Lung (tissue), 12 donors: ENCODE measurements around the gene TEX29. TPM values are rescaled to one million over a fixed set of nuclear protein-coding genes. Genes with fewer than 3 reads are reported as not detected.

Experiments
- ATAC-seq: fragments of 200-7000 bp; cut with Tn5 transposase; one replicate; pipeline ENCODE4 v1.9.1; 2020; ENCODE audit warnings: moderate number of reproducible peaks; ENCODE audit not compliant: insufficient read depth, low FRiP score
- DNase-seq, 3 donors: peaks; one replicate each; pipeline ENCODE4 v3.0.0-alpha.2; 2013 to 2017
- H3K27ac ChIP-seq, 2 donors: one replicate each; pipeline ENCODE4 v1.5.1; 2013; ENCODE audit warnings: mild to moderate bottlenecking in 2 of 2, moderate library complexity in 2 of 2, control low read depth in 1 of 2, inconsistent platforms in 1 of 2, low read depth in 1 of 2, low read length in 1 of 2
- H3K27me3 ChIP-seq, 3 donors: one replicate each; pipeline ENCODE4 v1.5.1; 2013; ENCODE audit warnings: low read length in 2 of 3; ENCODE audit not compliant: control insufficient read depth in 3 of 3, insufficient read depth in 3 of 3
- H3K36me3 ChIP-seq, 4 donors: one replicate each; pipeline ENCODE4 v1.5.1; 2013; ENCODE audit warnings: low read length in 4 of 4, mild to moderate bottlenecking in 1 of 4, moderate library complexity in 1 of 4; ENCODE audit not compliant: control insufficient read depth in 4 of 4, insufficient read depth in 4 of 4
- H3K4me1 ChIP-seq, 5 donors: one replicate each; pipeline ENCODE4 v1.5.1; 2013; ENCODE audit warnings: low read length in 5 of 5, mild to moderate bottlenecking in 2 of 5, moderate library complexity in 1 of 5; ENCODE audit not compliant: control insufficient read depth in 5 of 5, insufficient read depth in 5 of 5
- H3K4me3 ChIP-seq: one replicate; pipeline ENCODE4 v1.5.1; 2013; ENCODE audit warnings: mild to moderate bottlenecking, control low read depth, moderate library complexity
- H3K9ac ChIP-seq, 2 donors: one replicate each; pipeline ENCODE4 v1.5.1; 2013; ENCODE audit warnings: low read length in 2 of 2, control low read depth in 1 of 2; ENCODE audit not compliant: insufficient read depth in 1 of 2
- H3K9me3 ChIP-seq, 4 donors: one replicate each; pipeline ENCODE4 v1.5.1; 2013; ENCODE audit warnings: low read length in 3 of 4, mild to moderate bottlenecking in 1 of 4, moderate library complexity in 1 of 4; ENCODE audit not compliant: control insufficient read depth in 4 of 4, insufficient read depth in 3 of 4
- CTCF ChIP-seq: IDR thresholded peaks from 2 replicates; pipeline ENCODE4 v1.5.1; 2012; ENCODE audit warnings: mild to moderate bottlenecking; ENCODE audit errors: control extremely low read depth, extremely low read depth
- WGBS, 2 donors: extraction: QIAGEN DNeasy Blood & Tissue Kit; methylation state at CpG; one replicate each; pipeline ENCODE4 v1.1.7; 2013; 5-methylcytosine and 5-hydroxymethylcytosine counted together
- polyA plus RNA-seq, 2 donors: library from polyadenylated mRNA; stranded (reverse); fragments of 200-250 nt; gene quantifications; one replicate each; pipeline ENCODE4 v1.2.1, GENCODE V29; 2013
- total RNA-seq, 2 donors: library from RNA; depleted of rRNA in 1 of 2; stranded (reverse); fragments of >200 nt in 1 of 2; gene quantifications; one replicate each; pipeline ENCODE4 v1.2.1, GENCODE V29; 2014 to 2021
- donor health status: control.
- donor health status: control.
- donor health status: Bipolar disorder and iron deficiency.
- donor health status: healthy.
- donor health status: DM: yes; HTN: yes; CAD: no.

The TEX29 gene
- total and polyA plus RNA-seq, 4 donors: 0.19 to 0.79 (median 0.25) TPM; not detected in 1

GRCh38 chr13:111286749-111287148 is 33.7 kb upstream of the TEX29 start:
- Histone ChIP-seq H3K4me1 (peaks cover 0 to 11% (median 2%) of the 10 kb centered on the region in 5 donors), H3K27me3 (no peaks in the 10 kb centered on the region), H3K27ac (no peak overlapping the region), H3K9ac (no peak overlapping the region), H3K36me3 (peaks cover 24 to 51% (median 46%) of the 10 kb centered on the region in 4 donors), H3K9me3 (no peaks in the 10 kb centered on the region), H3K4me3 (no peak overlapping the region)
- TF ChIP-seq CTCF: no peak
- no peak for ATAC-seq
- 96 to 97% methylated on average over 7 of the region's 7 CpGs for WGBS, 2 donors
- DNase-seq: no peak

- no peak overlapping the region for H3K27ac ChIP-seq
- H3K4me3 ChIP-seq: no peak overlapping the region
- peaks cover 27 to 53% (median 48%) of the 10 kb centered on the region in 4 donors for H3K36me3 ChIP-seq
- no peaks in the 10 kb centered on the region for H3K27me3 ChIP-seq
- DNase-seq: no peak
- no peaks in the 10 kb centered on the region for H3K9me3 ChIP-seq
- WGBS, 2 donors: 98% methylated on average over 8 of the region's 8 CpGs
- TF ChIP-seq CTCF: no peak
- H3K4me1 ChIP-seq: peaks cover 0 to 6% (median 2%) of the 10 kb centered on the region in 5 donors
- H3K9ac ChIP-seq: no peak overlapping the region
- no peak for ATAC-seq
These were observed 33.2 kb upstream of the TEX29 start for GRCh38 chr13:111287201-111287600.

GRCh38 chr13:111288276-111288675 is 32.2 kb upstream of the TEX29 start:
- Histone ChIP-seq H3K4me3 (no peak overlapping the region), H3K27ac (no peak overlapping the region), H3K4me1 (no peaks in the 10 kb centered on the region), H3K27me3 (no peaks in the 10 kb centered on the region), H3K9me3 (no peaks in the 10 kb centered on the region), H3K36me3 (peaks cover 36 to 60% (median 50%) of the 10 kb centered on the region in 4 donors), H3K9ac (no peak overlapping the region)
- ATAC-seq (no peak), DNase-seq (no peak)
- WGBS, 2 donors: 93 to 94% methylated on average over 7 of the region's 7 CpGs
- TF ChIP-seq CTCF: no peak

- H3K36me3 ChIP-seq: peaks cover 37 to 53% (median 47%) of the 10 kb centered on the region in 4 donors
- H3K9me3 ChIP-seq: no peaks in the 10 kb centered on the region
- DNase-seq: no peak
- no peaks in the 10 kb centered on the region for H3K27me3 ChIP-seq
- ATAC-seq: no peak
- H3K27ac ChIP-seq: no peak overlapping the region
- H3K4me1 ChIP-seq: no peaks in the 10 kb centered on the region
- 95 to 96% methylated on average over 11 of the region's 11 CpGs for WGBS, 2 donors
- H3K9ac ChIP-seq: no peak overlapping the region
- H3K4me3 ChIP-seq: no peak overlapping the region
- no peak for TF ChIP-seq CTCF
These were observed 31.2 kb upstream of the TEX29 start for GRCh38 chr13:111289251-111289650.
